Measurements from ENCODE around the gene WWC2. TPM values are rescaled to one million over a fixed set of nuclear protein-coding genes. Genes with fewer than 3 reads are reported as not detected.
"Not testable (repeated sequence)": the region's sequence is repeated elsewhere in the genome, so short reads cannot be mapped to it uniquely, and the experiment has no call there.

Gene WWC2
- total RNA-seq, 1 donor from 2014 or later, result 39.6 TPM

- Mint-ChIP-seq H3K27me3 (ENCODE audit: insufficient read depth, low read depth) (no peaks in the 10 kb centered on the region), H3K9me3 (peaks cover 3% of the 10 kb centered on the region), H3K36me3 (no peaks in the 10 kb centered on the region), H3K4me3 (no peak overlapping the region), H3K27ac (no peak overlapping the region), H3K4me1 (no peaks in the 10 kb centered on the region)
- DNase-seq (ENCODE audit: low spot score), result no peak
- peaks cover 100% of the 10 kb centered on the region for H3K79me2 ChIP-seq (ENCODE audit: low read depth)
- peaks cover 8% of the 10 kb centered on the region for H3F3A ChIP-seq (ENCODE audit: low read depth)
- no peak overlapping the region for H2AFZ ChIP-seq (replicated peaks)
- no peak for TF ChIP-seq CTCF (IDR thresholded peaks at IDR 0.05)
- TF ChIP-seq EZH2phosphoT487 (IDR thresholded peaks at IDR 0.05), result no peak
- TF ChIP-seq EZH2 (IDR thresholded peaks at IDR 0.05), result no peak
- H3K27me3 ChIP-seq, result no peaks in the 10 kb centered on the region
- no peak overlapping the region for H3K4me3 ChIP-seq
- H3K9me3 ChIP-seq (ENCODE audit: low read depth), result no peaks in the 10 kb centered on the region
- H3K9ac ChIP-seq, result no peak overlapping the region
- no peaks in the 10 kb centered on the region for H4K20me1 ChIP-seq (ENCODE audit: low read depth)
- no peak overlapping the region for H3K27ac ChIP-seq
- no peak overlapping the region for H3K4me2 ChIP-seq
- H3K4me1 ChIP-seq, result no peaks in the 10 kb centered on the region
- no peaks in the 10 kb centered on the region for H3K36me3 ChIP-seq
Measured at GRCh38 chr4:183111452-183111885, 12.4 kb downstream of the WWC2 start.

- no peaks in the 10 kb centered on the region for H3K27me3 ChIP-seq
- no peak overlapping the region for H2AFZ ChIP-seq (replicated peaks)
- peaks cover 3% of the 10 kb centered on the region for H4K20me1 ChIP-seq (ENCODE audit: low read depth)
- H3K36me3 Mint-ChIP-seq, result no peaks in the 10 kb centered on the region
- no peaks in the 10 kb centered on the region for H3K27me3 Mint-ChIP-seq (ENCODE audit: insufficient read depth, low read depth)
- no peak for DNase-seq (ENCODE audit: low spot score)
- H3K9me3 ChIP-seq (ENCODE audit: low read depth), result no peaks in the 10 kb centered on the region
- H3K9ac ChIP-seq, result no peak overlapping the region
- peaks cover 17% of the 10 kb centered on the region for H3K4me1 Mint-ChIP-seq
- no peaks in the 10 kb centered on the region for H3K36me3 ChIP-seq
- peaks cover 19% of the 10 kb centered on the region for H3K4me1 ChIP-seq
- H3K27ac Mint-ChIP-seq, result peak overlapping the region; percentile 98
- H3K27ac ChIP-seq, result peak overlapping the region; percentile 83
- H3K4me2 ChIP-seq, result peak overlapping the region; percentile 72
- H3K4me3 Mint-ChIP-seq, result peak overlapping the region; percentile 46
- H3K9me3 Mint-ChIP-seq, result peaks cover 3% of the 10 kb centered on the region
- peak overlapping the region; percentile 19 for H3K4me3 ChIP-seq
- TF ChIP-seq EZH2 (IDR thresholded peaks at IDR 0.05) (no peak), CTCF (IDR thresholded peaks at IDR 0.05) (no peak), EZH2phosphoT487 (IDR thresholded peaks at IDR 0.05) (no peak)
- H3F3A ChIP-seq (ENCODE audit: low read depth), result peaks cover 22% of the 10 kb centered on the region
- peaks cover 100% of the 10 kb centered on the region for H3K79me2 ChIP-seq (ENCODE audit: low read depth)
Measured at GRCh38 chr4:183118141-183118540, 19.1 kb downstream of the WWC2 start.

- peaks cover 3% of the 10 kb centered on the region for H3K9me3 Mint-ChIP-seq
Measured at GRCh38 chr4:183118585-183118984, 19.5 kb downstream of the WWC2 start.

GRCh38 chr4:183121660-183122059 lies 22.6 kb downstream of the WWC2 start:
- H4K20me1 ChIP-seq (ENCODE audit: low read depth), result peaks cover 14% of the 10 kb centered on the region
- H3K4me2 ChIP-seq; H3K27me3 ChIP-seq; H3K27me3 Mint-ChIP-seq (ENCODE audit: insufficient read depth, low read depth); DNase-seq (ENCODE audit: low spot score); H2AFZ ChIP-seq (replicated peaks); H3K36me3 Mint-ChIP-seq; H3K36me3 ChIP-seq; H3K9me3 Mint-ChIP-seq; H3K27ac Mint-ChIP-seq; H3K27ac ChIP-seq; H3K4me3 ChIP-seq; H3K9me3 ChIP-seq (ENCODE audit: low read depth); H3K9ac ChIP-seq; H3K4me3 Mint-ChIP-seq: not testable (repeated sequence)
- H3K79me2 ChIP-seq (ENCODE audit: low read depth), result peaks cover 98% of the 10 kb centered on the region
- H3K4me1 Mint-ChIP-seq, result peaks cover 17% of the 10 kb centered on the region
- peaks cover 14% of the 10 kb centered on the region for H3F3A ChIP-seq (ENCODE audit: low read depth)
- peaks cover 19% of the 10 kb centered on the region for H3K4me1 ChIP-seq

More at GRCh38 chr4:183118585-183118984, 19.5 kb downstream of the WWC2 start:
- no peak overlapping the region for H2AFZ ChIP-seq (replicated peaks)
- H4K20me1 ChIP-seq (ENCODE audit: low read depth), result peaks cover 3% of the 10 kb centered on the region
- peaks cover 22% of the 10 kb centered on the region for H3F3A ChIP-seq (ENCODE audit: low read depth)
- peak; percentile 70 for DNase-seq (ENCODE audit: low spot score)
- peaks cover 100% of the 10 kb centered on the region for H3K79me2 ChIP-seq (ENCODE audit: low read depth)
- no peaks in the 10 kb centered on the region for H3K27me3 ChIP-seq
- H3K27me3 Mint-ChIP-seq (ENCODE audit: insufficient read depth, low read depth), result no peaks in the 10 kb centered on the region
- peaks cover 19% of the 10 kb centered on the region for H3K4me1 ChIP-seq
- H3K27ac Mint-ChIP-seq, result peak overlapping the region; percentile 98
- peak overlapping the region; percentile 19 for H3K4me3 ChIP-seq
- peak overlapping the region; percentile 46 for H3K4me3 Mint-ChIP-seq
- no peaks in the 10 kb centered on the region for H3K36me3 ChIP-seq
- TF ChIP-seq CTCF (IDR thresholded peaks at IDR 0.05) (no peak), EZH2phosphoT487 (IDR thresholded peaks at IDR 0.05) (no peak), EZH2 (IDR thresholded peaks at IDR 0.05) (no peak)
- peak overlapping the region; percentile 83 for H3K27ac ChIP-seq
- H3K36me3 Mint-ChIP-seq, result no peaks in the 10 kb centered on the region
- H3K9me3 ChIP-seq (ENCODE audit: low read depth), result no peaks in the 10 kb centered on the region
- H3K9ac ChIP-seq, result no peak overlapping the region
- H3K4me2 ChIP-seq, result peak overlapping the region; percentile 72
- H3K4me1 Mint-ChIP-seq, result peaks cover 17% of the 10 kb centered on the region
